ENCODE measurements around the gene RAPGEF1. TPM values are rescaled to one million over a fixed set of nuclear protein-coding genes. Genes with fewer than 3 reads are reported as not detected.

The RAPGEF1 gene
- total and polyA plus RNA-seq, 7 donors, result 14.4 to 58.2 (median 45.3) TPM

- no peaks in the 10 kb centered on the region for H3K27me3 ChIP-seq
- TF ChIP-seq CTCF (IDR thresholded peaks at IDR 0.05) (no peak), POLR2A (IDR thresholded peaks at IDR 0.05) (no peak), POLR2AphosphoS5 (IDR thresholded peaks at IDR 0.05) (no peak), EP300 (IDR thresholded peaks at IDR 0.05) (no peak)
- whole genome bisulfite sequencing, 2 donors, result 98 to 99% methylated on average over 8 of the region's 8 CpGs
- no peak overlapping the region for H3K27ac ChIP-seq
- no peaks in the 10 kb centered on the region for H3K9me3 ChIP-seq
- peaks cover 0 to 35% (median 22%) of the 10 kb centered on the region in 4 donors for H3K4me1 ChIP-seq
- no peak overlapping the region for H3K4me3 ChIP-seq
- H3K36me3 ChIP-seq, result peaks cover 0 to 27% (median 16%) of the 10 kb centered on the region in 4 donors
- no peak for DNase-seq
- intact Hi-C loops (cut with DNase I), result no loop called here
Measured at GRCh38 chr9:131613921-131614320, 126.0 kb downstream of the RAPGEF1 start.

GRCh38 chr9:131612851-131613250 lies 127.0 kb downstream of the RAPGEF1 start:
- no peak overlapping the region for H3K27ac ChIP-seq
- no peaks in the 10 kb centered on the region for H3K9me3 ChIP-seq
- intact Hi-C loops (cut with DNase I), result no loop called here
- TF ChIP-seq POLR2AphosphoS5 (IDR thresholded peaks at IDR 0.05), result no peak
- no peak for TF ChIP-seq EP300 (IDR thresholded peaks at IDR 0.05)
- no peak for TF ChIP-seq CTCF (IDR thresholded peaks at IDR 0.05)
- TF ChIP-seq POLR2A (IDR thresholded peaks at IDR 0.05), result no peak
- no peak for DNase-seq
- H3K27me3 ChIP-seq, result no peaks in the 10 kb centered on the region
- H3K4me1 ChIP-seq, result peaks cover 0 to 40% (median 33%) of the 10 kb centered on the region in 4 donors
- WGBS, 2 donors, result 98 to 99% methylated on average over 7 of the region's 7 CpGs
- peaks cover 0 to 23% (median 8%) of the 10 kb centered on the region in 4 donors for H3K36me3 ChIP-seq
- no peak overlapping the region for H3K4me3 ChIP-seq

- H3K36me3 ChIP-seq, result peaks cover 0 to 23% (median 8%) of the 10 kb centered on the region in 4 donors
- intact Hi-C loops (cut with DNase I), result no loop called here
- H3K27ac ChIP-seq, result no peak overlapping the region
- no peaks in the 10 kb centered on the region for H3K9me3 ChIP-seq
- H3K27me3 ChIP-seq, result no peaks in the 10 kb centered on the region
- no peak overlapping the region for H3K4me3 ChIP-seq
- WGBS, 2 donors, result 93% methylated on average over 11 of the region's 11 CpGs
- no peak for DNase-seq
- TF ChIP-seq CTCF (IDR thresholded peaks at IDR 0.05), result no peak
- TF ChIP-seq POLR2A (IDR thresholded peaks at IDR 0.05), result no peak
- TF ChIP-seq EP300 (IDR thresholded peaks at IDR 0.05), result no peak
- no peak for TF ChIP-seq POLR2AphosphoS5 (IDR thresholded peaks at IDR 0.05)
- peaks cover 0 to 47% (median 42%) of the 10 kb centered on the region in 4 donors for H3K4me1 ChIP-seq
Measured at GRCh38 chr9:131611586-131612315, 128.1 kb downstream of the RAPGEF1 start.

GRCh38 chr9:131610231-131610761 lies 129.6 kb downstream of the RAPGEF1 start:
- peaks cover 0 to 53% (median 43%) of the 10 kb centered on the region in 4 donors for H3K4me1 ChIP-seq
- H3K4me3 ChIP-seq, result no peak overlapping the region
- DNase-seq, result peak; percentile 84
- WGBS, 2 donors, result 73 to 90% methylated on average over 7 of the region's 7 CpGs
- H3K36me3 ChIP-seq, result peaks cover 0 to 23% (median 5%) of the 10 kb centered on the region in 4 donors
- H3K9me3 ChIP-seq, result no peaks in the 10 kb centered on the region
- peak overlapping the region; percentile 79 to 93 (median 85) for H3K27ac ChIP-seq
- intact Hi-C loops (cut with DNase I), result no loop called here
- TF ChIP-seq POLR2AphosphoS5 (IDR thresholded peaks at IDR 0.05) (peak in 3 of 4 donors; percentile 28 to 54 (median 40)), EP300 (IDR thresholded peaks at IDR 0.05) (no peak)
- no peaks in the 10 kb centered on the region for H3K27me3 ChIP-seq

- Histone ChIP-seq H3K4me3 (peak overlapping the region in 1 of 4 donors; percentile 25), H3K27me3 (no peaks in the 10 kb centered on the region), H3K36me3 (peaks cover 0 to 13% (median 7%) of the 10 kb centered on the region in 4 donors), H3K9me3 (no peaks in the 10 kb centered on the region), H3K27ac (peak overlapping the region; percentile 79 to 93 (median 85)), H3K4me1 (peaks cover 0 to 53% (median 43%) of the 10 kb centered on the region in 4 donors)
- peak; percentile 89 for DNase-seq
- TF ChIP-seq EP300 (IDR thresholded peaks at IDR 0.05) (no peak), POLR2AphosphoS5 (IDR thresholded peaks at IDR 0.05) (peak in 2 of 4 donors; percentile 13 to 42), POLR2A (IDR thresholded peaks at IDR 0.05) (no peak)
- intact Hi-C loops (cut with DNase I), result loop anchor here (2.0 to 10.0 kb wide), 2 partner anchors 124 to 636 kb away; no protein-coding TSS in a partner anchor
- 76 to 82% methylated on average over 14 of the region's 14 CpGs for WGBS, 2 donors
Measured at GRCh38 chr9:131609099-131609830, 130.6 kb downstream of the RAPGEF1 start.

All from sigmoid colon (tissue), 7 donors.